Measurements from ENCODE around the gene ZNF853. TPM values are rescaled to one million over a fixed set of nuclear protein-coding genes. Genes with fewer than 3 reads are reported as not detected.

The ZNF853 gene
- total RNA-seq, 1 experiment from 2014 or later = 3.4 TPM

- Histone ChIP-seq H3K4me3 (ENCODE audit: low read depth, low read length, poor library complexity, severe bottlenecking) (no peak overlapping the region), H3K9me3 (ENCODE audit: low read depth, low read length, poor library complexity, severe bottlenecking) (no peaks in the 10 kb centered on the region), H3K36me3 (ENCODE audit: insufficient read depth, low read length, poor library complexity, severe bottlenecking) (peaks cover 21% of the 10 kb centered on the region), H3K27ac (ENCODE audit: low read depth, low read length, poor library complexity, severe bottlenecking) (no peak overlapping the region), H3K4me1 (ENCODE audit: insufficient read depth, low read length, poor library complexity, severe bottlenecking) (no peaks in the 10 kb centered on the region), H3K27me3 (replicated peaks; ENCODE audit: insufficient read depth, low read depth, low read length, poor library complexity) (no peaks in the 10 kb centered on the region)
- intact Hi-C loops (cut with micrococcal nuclease; ENCODE audit: unreplicated experiment) = no loop called here
- DNase-seq (ENCODE audit: low spot score) = no peak
- ChIA-PET POLR2A (ENCODE audit: low non-redundant PET) (no interaction called here), CTCF (no interaction called here)
- TF ChIP-seq EZH2 (IDR thresholded peaks at IDR 0.05; ENCODE audit: borderline replicate concordance, low read depth, low read length, poor library complexity, severe bottlenecking) (no peak), CTCF (conservative IDR thresholded peaks at IDR 0.05; ENCODE audit: low read depth, low read length) (no peak)
- BruUV-seq (replicated peaks) = no TSS peak
These were observed 36.5 kb downstream of the ZNF853 start for GRCh38 chr7:6651851-6652445.

- Histone ChIP-seq H3K4me3 (ENCODE audit: low read depth, low read length, poor library complexity, severe bottlenecking) (no peak overlapping the region), H3K27me3 (replicated peaks; ENCODE audit: insufficient read depth, low read depth, low read length, poor library complexity) (no peaks in the 10 kb centered on the region), H3K9me3 (ENCODE audit: low read depth, low read length, poor library complexity, severe bottlenecking) (no peaks in the 10 kb centered on the region), H3K4me1 (ENCODE audit: insufficient read depth, low read length, poor library complexity, severe bottlenecking) (no peaks in the 10 kb centered on the region), H3K36me3 (ENCODE audit: insufficient read depth, low read length, poor library complexity, severe bottlenecking) (peaks cover 18% of the 10 kb centered on the region), H3K27ac (ENCODE audit: low read depth, low read length, poor library complexity, severe bottlenecking) (no peak overlapping the region)
- POLR2A ChIA-PET (ENCODE audit: low non-redundant PET) = no interaction called here
- TF ChIP-seq CTCF (conservative IDR thresholded peaks at IDR 0.05; ENCODE audit: low read depth, low read length) (no peak), EZH2 (IDR thresholded peaks at IDR 0.05; ENCODE audit: borderline replicate concordance, low read depth, low read length, poor library complexity, severe bottlenecking) (no peak)
- BruUV-seq (replicated peaks) = no TSS peak
- DNase-seq (ENCODE audit: low spot score) = no peak
- CTCF ChIA-PET = interaction anchor here (0.6 kb wide), 1 partner anchor 656 kb away, joined by 4 read pairs; no protein-coding TSS in a partner anchor
- intact Hi-C loops (cut with micrococcal nuclease; ENCODE audit: unreplicated experiment) = no loop called here
These were observed 37.1 kb downstream of the ZNF853 start for GRCh38 chr7:6652446-6653011.

- no peak for DNase-seq (ENCODE audit: low spot score)
- CTCF ChIA-PET = interaction anchor here (0.6 kb wide), 1 partner anchor 656 kb away, joined by 4 read pairs; no protein-coding TSS in a partner anchor
- no peaks in the 10 kb centered on the region for H3K9me3 ChIP-seq (ENCODE audit: low read depth, low read length, poor library complexity, severe bottlenecking)
- peaks cover 18% of the 10 kb centered on the region for H3K36me3 ChIP-seq (ENCODE audit: insufficient read depth, low read length, poor library complexity, severe bottlenecking)
- intact Hi-C loops (cut with micrococcal nuclease; ENCODE audit: unreplicated experiment) = no loop called here
- H3K27ac ChIP-seq (ENCODE audit: low read depth, low read length, poor library complexity, severe bottlenecking) = no peak overlapping the region
- H3K27me3 ChIP-seq (replicated peaks; ENCODE audit: insufficient read depth, low read depth, low read length, poor library complexity) = no peaks in the 10 kb centered on the region
- H3K4me3 ChIP-seq (ENCODE audit: low read depth, low read length, poor library complexity, severe bottlenecking) = no peak overlapping the region
- POLR2A ChIA-PET (ENCODE audit: low non-redundant PET) = no interaction called here
- no peaks in the 10 kb centered on the region for H3K4me1 ChIP-seq (ENCODE audit: insufficient read depth, low read length, poor library complexity, severe bottlenecking)
- no TSS peak for BruUV-seq (replicated peaks)
- no peak for TF ChIP-seq EZH2 (IDR thresholded peaks at IDR 0.05; ENCODE audit: borderline replicate concordance, low read depth, low read length, poor library complexity, severe bottlenecking)
- TF ChIP-seq CTCF (conservative IDR thresholded peaks at IDR 0.05; ENCODE audit: low read depth, low read length) = no peak
These were observed 37.9 kb downstream of the ZNF853 start for GRCh38 chr7:6653071-6654003.
